Measurements from ENCODE around the gene HOXA4.
A peak's percentile ranks its signal among the peaks of the same experiment; 100 is the strongest.

Gene HOXA4

DNA sequence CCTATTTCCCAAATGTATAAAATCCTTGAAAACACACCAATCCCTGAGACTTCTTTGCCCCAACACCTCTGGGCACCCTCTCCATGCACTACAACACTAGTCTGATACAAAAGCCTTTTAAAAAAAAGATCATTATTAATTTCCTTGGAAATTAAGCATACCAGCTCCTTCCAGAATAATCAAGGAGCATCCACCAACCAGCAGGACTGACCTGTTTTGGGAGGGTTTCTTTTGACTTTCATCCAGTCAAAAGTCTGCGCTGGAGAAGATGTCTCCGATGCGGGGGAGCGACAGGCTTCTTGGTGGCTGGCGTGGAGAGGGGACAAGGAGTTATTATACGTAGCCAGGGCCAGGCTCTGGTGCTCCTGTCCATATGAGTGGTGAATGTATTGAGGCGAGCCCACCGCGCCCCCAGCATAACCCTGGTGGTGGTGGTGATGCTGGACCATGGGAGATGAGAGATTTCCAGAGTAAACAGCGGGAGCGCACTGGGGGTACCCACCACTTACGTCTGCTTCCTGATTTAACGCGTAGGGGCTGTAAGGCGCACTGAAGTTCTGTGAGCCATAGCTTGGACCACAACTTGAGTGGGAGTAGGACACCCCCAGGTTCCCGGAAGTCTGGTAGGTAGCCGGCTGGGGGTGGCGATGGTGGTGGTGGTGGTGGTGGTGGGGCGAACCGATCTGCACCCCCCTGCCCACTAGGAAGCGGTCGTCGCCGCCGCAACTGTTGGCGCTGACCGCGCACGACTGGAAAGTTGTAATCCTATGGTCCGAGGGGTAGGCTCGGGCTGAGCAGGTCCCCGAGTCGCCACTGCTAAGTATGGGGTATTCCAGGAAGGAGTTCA is 35.3 kb downstream of the HOXA4 start:
- no peak for TF ChIP-seq CTCF (IDR thresholded peaks at IDR 0.05; ENCODE audit: insufficient read depth, low read depth, low read length, missing control alignments)
- no peak for DNase-seq (ENCODE audit: low read depth)
- H3K4me3 ChIP-seq (ENCODE audit: low read depth, low read length): peak overlapping the region; percentile 84

GRCh38 chr7:27094304-27095049 is 36.1 kb downstream of the HOXA4 start:
- no peak overlapping the region for H3K4me3 ChIP-seq (ENCODE audit: low read depth, low read length)
- DNase-seq (ENCODE audit: low read depth): no peak
- no peak for TF ChIP-seq CTCF (IDR thresholded peaks at IDR 0.05; ENCODE audit: insufficient read depth, low read depth, low read length, missing control alignments)

GRCh38 chr7:27093184-27093895 is 37.2 kb downstream of the HOXA4 start:
- H3K4me3 ChIP-seq (ENCODE audit: low read depth, low read length): no peak overlapping the region
- no peak for TF ChIP-seq CTCF (IDR thresholded peaks at IDR 0.05; ENCODE audit: insufficient read depth, low read depth, low read length, missing control alignments)
- no peak for DNase-seq (ENCODE audit: low read depth)

DNA sequence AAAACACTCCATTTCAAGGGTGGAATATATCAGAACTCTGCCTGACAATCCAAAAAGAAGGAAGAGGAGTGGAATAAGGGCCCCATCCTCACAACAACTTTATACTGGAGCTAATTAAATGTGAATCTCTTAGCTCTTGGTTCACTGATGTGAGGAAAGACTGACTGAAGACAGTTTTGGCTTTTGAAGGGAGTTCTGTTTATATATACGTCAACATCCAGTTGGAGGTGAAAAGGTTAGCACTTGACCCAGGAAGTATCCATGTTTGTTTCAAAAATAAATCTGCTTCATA is 37.8 kb downstream of the HOXA4 start:
- TF ChIP-seq CTCF (IDR thresholded peaks at IDR 0.05; ENCODE audit: insufficient read depth, low read depth, low read length, missing control alignments): no peak
- no peak overlapping the region for H3K4me3 ChIP-seq (ENCODE audit: low read depth, low read length)
- no peak for DNase-seq (ENCODE audit: low read depth)

DNA sequence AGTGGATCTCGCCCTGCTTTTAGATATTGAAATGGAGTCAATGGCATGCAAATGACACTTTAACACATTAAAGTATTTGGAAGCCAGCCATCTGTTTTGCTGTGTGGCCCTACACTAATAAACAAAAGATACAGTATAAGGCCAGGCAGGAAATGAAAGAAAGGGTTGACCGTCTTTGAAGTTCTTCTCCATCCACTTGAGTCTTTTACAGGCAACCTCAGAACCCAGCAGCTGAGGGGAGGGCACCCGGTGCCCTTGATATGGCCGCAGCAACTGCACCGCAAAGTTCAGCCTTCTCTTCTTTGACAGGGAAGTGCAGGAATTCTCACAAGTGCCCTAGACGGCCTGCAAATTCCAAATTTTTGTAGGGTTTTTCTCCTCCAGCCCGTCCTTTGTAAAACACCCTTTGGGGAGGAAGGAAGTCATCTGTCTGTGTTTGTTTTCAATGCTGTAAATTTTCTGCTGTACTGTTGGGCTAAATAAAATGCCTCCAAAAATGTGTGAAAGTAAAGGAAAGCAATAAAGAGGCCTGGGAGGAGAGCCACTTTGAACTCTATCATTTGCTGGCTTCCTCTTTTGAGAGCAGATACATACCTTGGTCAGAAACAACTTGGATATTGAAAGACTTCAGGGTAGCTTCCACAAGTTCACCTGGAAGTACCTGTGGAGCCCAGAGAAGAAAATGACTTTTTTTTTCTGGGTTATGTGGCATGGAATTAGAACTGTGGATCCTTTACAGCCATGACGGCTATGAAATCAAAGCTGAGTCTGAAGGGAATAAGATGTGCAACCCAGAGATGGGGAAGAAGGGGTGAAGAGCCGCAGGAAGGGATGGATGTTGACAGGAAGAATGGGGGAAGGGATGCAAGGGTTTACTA is 38.4 kb downstream of the HOXA4 start:
- H3K4me3 ChIP-seq (ENCODE audit: low read depth, low read length): no peak overlapping the region
- no peak for DNase-seq (ENCODE audit: low read depth)
- no peak for TF ChIP-seq CTCF (IDR thresholded peaks at IDR 0.05; ENCODE audit: insufficient read depth, low read depth, low read length, missing control alignments)

- no peak overlapping the region for H3K4me3 ChIP-seq (ENCODE audit: low read depth, low read length)
- TF ChIP-seq CTCF (IDR thresholded peaks at IDR 0.05; ENCODE audit: insufficient read depth, low read depth, low read length, missing control alignments): no peak
- DNase-seq (ENCODE audit: low read depth): no peak
Observed at GRCh38 chr7:27091105-27091504, 39.5 kb downstream of the HOXA4 start.

Measured in GM12865 (cell line).